Ishikawa (cell line): ENCODE measurements around the gene ANKLE1.

Experiments used
- CEBPB ChIP-seq: IDR thresholded peaks from 2 replicates; pipeline ENCODE4 v1.6.1; 2012
- CREB1 ChIP-seq: IDR thresholded peaks from 2 replicates; pipeline ENCODE4 v1.6.1; 2012; ENCODE audit warnings: low read depth
- EP300 ChIP-seq: IDR thresholded peaks from 2 replicates; pipeline ENCODE4 v1.6.1; 2012; ENCODE audit warnings: borderline replicate concordance
- RAD21 ChIP-seq: IDR thresholded peaks from 2 replicates; pipeline ENCODE4 v1.6.1; 2012; ENCODE audit warnings: low read depth
- TAF1 ChIP-seq: IDR thresholded peaks from 2 replicates; pipeline ENCODE4 v1.6.1; 2012; ENCODE audit warnings: low read depth, mild to moderate bottlenecking
- TCF12 ChIP-seq: IDR thresholded peaks from 2 replicates; pipeline ENCODE4 v1.6.1; 2012; ENCODE audit warnings: low read depth
- TEAD4 ChIP-seq: IDR thresholded peaks from 2 replicates; pipeline ENCODE4 v1.6.1; 2012
- USF1 ChIP-seq: IDR thresholded peaks from 2 replicates; pipeline ENCODE4 v1.6.1; 2012
- ZBTB7A ChIP-seq: IDR thresholded peaks from 2 replicates; pipeline ENCODE4 v1.6.1; 2012; ENCODE audit warnings: low read depth
- TF ChIP-seq, protein P1 (sequence below): IDR thresholded peaks from 2 replicates; pipeline ENCODE4 v1.6.1; 2012

DNA sequence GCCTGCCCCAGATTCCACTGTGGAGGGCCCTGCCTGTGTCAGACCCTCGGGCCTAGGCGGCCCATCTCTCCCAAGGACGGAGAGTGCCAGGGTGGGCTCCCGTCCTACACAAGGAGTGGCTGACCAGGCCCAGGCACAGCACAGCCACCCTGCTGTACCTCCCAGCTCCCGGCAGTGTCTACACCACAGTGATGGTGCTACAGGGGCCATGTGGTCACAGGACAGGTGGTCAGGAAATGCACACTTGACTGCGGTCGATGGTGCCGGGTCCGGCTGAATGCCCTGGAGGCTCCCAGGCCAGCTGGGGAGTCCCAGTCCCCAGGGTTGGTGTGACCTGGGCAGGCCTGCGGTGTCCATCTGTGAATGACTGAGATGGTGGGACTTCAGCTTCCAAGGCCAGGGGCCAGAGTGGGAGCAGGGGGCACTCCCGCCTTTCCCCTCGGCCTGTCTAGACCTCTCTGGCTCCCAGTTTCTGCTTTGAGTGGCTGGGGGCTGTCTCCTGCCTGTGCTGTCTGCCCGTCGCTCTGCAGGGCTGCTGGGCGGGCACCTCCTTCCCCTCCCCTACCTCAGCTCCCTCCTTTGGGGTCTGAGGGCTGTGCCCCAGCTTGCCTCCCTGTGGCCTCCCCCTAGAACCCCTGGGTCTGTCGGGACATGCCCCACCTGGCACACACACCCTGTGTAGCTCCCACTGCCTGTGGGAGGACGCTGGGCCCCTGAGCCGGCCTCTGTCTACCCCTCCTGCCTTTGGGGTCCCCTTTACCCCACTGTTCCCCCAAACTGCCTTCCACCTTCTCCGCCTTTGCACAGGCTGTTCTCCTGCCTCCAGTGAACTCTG, 40.2 kb downstream of the ANKLE1 start:
- no peak for TF ChIP-seq CREB1
- no peak for TF ChIP-seq TEAD4
- no peak for TF ChIP-seq TCF12
- no peak for TF ChIP-seq EP300
- TF ChIP-seq USF1, result no peak
- TF ChIP-seq ZBTB7A, result no peak
- TF ChIP-seq, protein P1, sequence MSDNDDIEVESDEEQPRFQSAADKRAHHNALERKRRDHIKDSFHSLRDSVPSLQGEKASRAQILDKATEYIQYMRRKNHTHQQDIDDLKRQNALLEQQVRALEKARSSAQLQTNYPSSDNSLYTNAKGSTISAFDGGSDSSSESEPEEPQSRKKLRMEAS, result no peak
- no peak for TF ChIP-seq TAF1
- no peak for TF ChIP-seq RAD21
- TF ChIP-seq CEBPB, result no peak
